Neuronal stem cell (in vitro differentiated cells): Measurements from ENCODE around the gene JMJD4.

Source experiments
- DNase-seq: peaks from one replicate; pipeline ENCODE4 v3.0.0-alpha.2; 2013; ENCODE audit warnings: low spot score
- H2AFZ ChIP-seq: one replicate; pipeline ENCODE4 v1.6.1; 2013; ENCODE audit warnings: mild to moderate bottlenecking, low read length, inconsistent platforms
- H2AK5ac ChIP-seq: 2 replicates; pipeline ENCODE4 v1.6.1; 2013; ENCODE audit warnings: low read depth, mild to moderate bottlenecking, inconsistent platforms, low read length, moderate library complexity, mixed read lengths
- H2BK120ac ChIP-seq: 2 replicates; pipeline ENCODE4 v1.6.1; 2013; ENCODE audit warnings: low read depth, mild to moderate bottlenecking, inconsistent platforms, low read length, moderate library complexity, mixed read lengths
- H2BK12ac ChIP-seq: one replicate; pipeline ENCODE4 v1.6.1; 2013; ENCODE audit warnings: low read length, inconsistent platforms
- H2BK15ac ChIP-seq: 2 replicates; pipeline ENCODE4 v1.6.1; 2013; ENCODE audit warnings: mild to moderate bottlenecking, low read length, inconsistent platforms, mixed read lengths
- H2BK5ac ChIP-seq: one replicate; pipeline ENCODE4 v1.6.1; 2013; ENCODE audit warnings: inconsistent platforms, mild to moderate bottlenecking, low read length, moderate library complexity
- H3K14ac ChIP-seq: one replicate; pipeline ENCODE4 v1.6.1; 2013; ENCODE audit warnings: low read length, inconsistent platforms
- H3K18ac ChIP-seq: 2 replicates; pipeline ENCODE4 v1.6.1; 2013; ENCODE audit warnings: low read length, inconsistent platforms
- H3K23ac ChIP-seq: 2 replicates; pipeline ENCODE4 v1.6.1; 2013; ENCODE audit warnings: low read depth, mild to moderate bottlenecking, mixed read lengths, low read length, inconsistent platforms; ENCODE audit not compliant: poor library complexity
- H3K27ac ChIP-seq: replicated peaks from 3 replicates; pipeline ENCODE4 v1.5.1; 2013; ENCODE audit warnings: low read length, inconsistent platforms
- H3K27me3 ChIP-seq, 3 experiments: 2 replicates each; pipeline ENCODE4 v1.6.1; 2013; ENCODE audit warnings: low read length in 3 of 3, mild to moderate bottlenecking in 2 of 3, inconsistent platforms in 1 of 3, low read depth in 1 of 3, mixed read lengths in 1 of 3, moderate library complexity in 1 of 3; ENCODE audit not compliant: control insufficient read depth in 3 of 3, insufficient read depth in 3 of 3
- H3K36me3 ChIP-seq, 2 donors: replicated peaks in 1 of 2; 2 replicates each; pipeline ENCODE4 v1.6.1; 2013; ENCODE audit warnings: low read length in 2 of 2; ENCODE audit not compliant: control insufficient read depth in 2 of 2, insufficient read depth in 2 of 2
- H3K4ac ChIP-seq: 2 replicates; pipeline ENCODE4 v1.6.1; 2013; ENCODE audit warnings: inconsistent platforms, mild to moderate bottlenecking, low read length, moderate library complexity
- H3K4me1 ChIP-seq, 2 donors: 1 replicate in 1 of 2; 2 replicates in 1 of 2; pipeline ENCODE4 v1.6.1; 2013; ENCODE audit warnings: low read length in 2 of 2, low read depth in 1 of 2; ENCODE audit not compliant: control insufficient read depth in 2 of 2, insufficient read depth in 1 of 2
- H3K4me2 ChIP-seq: one replicate; pipeline ENCODE4 v1.6.1; 2013; ENCODE audit warnings: mild to moderate bottlenecking, low read length, inconsistent platforms; ENCODE audit not compliant: insufficient read depth, poor library complexity, severe bottlenecking
- H3K4me3 ChIP-seq, 2 donors: 2 replicates each; pipeline ENCODE4 v1.5.1; 2013; ENCODE audit warnings: low read length in 2 of 2, mild to moderate bottlenecking in 2 of 2, inconsistent platforms in 1 of 2, moderate library complexity in 1 of 2
- H3K79me1 ChIP-seq: one replicate; pipeline ENCODE4 v1.6.1; 2013; ENCODE audit warnings: low read depth, mild to moderate bottlenecking, inconsistent platforms, low read length, moderate library complexity
- H3K9ac ChIP-seq: one replicate; pipeline ENCODE4 v1.6.1; 2013; ENCODE audit warnings: mild to moderate bottlenecking, low read depth, low read length, inconsistent platforms; ENCODE audit not compliant: poor library complexity
- H3K9me3 ChIP-seq, 2 donors: replicated peaks in 1 of 2; 2 replicates each; pipeline versions ENCODE3 to v1.6.1; 2013; ENCODE audit warnings: low read length in 2 of 2, mild to moderate bottlenecking in 2 of 2, inconsistent platforms in 1 of 2, low read depth in 1 of 2, mixed read lengths in 1 of 2, moderate library complexity in 1 of 2; ENCODE audit not compliant: control insufficient read depth in 2 of 2, insufficient read depth in 1 of 2
- H4K8ac ChIP-seq: one replicate; pipeline ENCODE4 v1.6.1; 2013; ENCODE audit warnings: low read depth, mild to moderate bottlenecking, inconsistent platforms, low read length, moderate library complexity
- H4K91ac ChIP-seq: one replicate; pipeline ENCODE4 v1.6.1; 2013; ENCODE audit warnings: low read length, low read depth, mild to moderate bottlenecking, inconsistent platforms; ENCODE audit not compliant: poor library complexity
- WGBS, 2 donors: extraction: QIAGEN DNeasy Blood & Tissue Kit; methylation state at CpG; one replicate each; pipeline ENCODE4 v1.1.7; 2013; ENCODE audit warnings: missing lambda C conversion rate in 2 of 2, mixed read lengths in 1 of 2; ENCODE audit not compliant: insufficient read length in 2 of 2, insufficient replicate concordance in 1 of 2; ENCODE audit errors: extremely low coverage in 2 of 2; 5-methylcytosine and 5-hydroxymethylcytosine counted together

Gene JMJD4

GRCh38 chr1:227729881-227730629, 5.0 kb downstream of the JMJD4 start:
- Histone ChIP-seq H3K27ac (no peak overlapping the region), H3K79me1 (peaks cover 20% of the 10 kb centered on the region), H2BK12ac (no peak overlapping the region), H3K4ac (no peak overlapping the region), H2AK5ac (peak overlapping the region; percentile 97), H4K8ac (no peak overlapping the region), H3K9me3 (peaks cover under 1 to 3% of the 10 kb centered on the region in 2 donors), H2AFZ (no peak overlapping the region), H2BK120ac (no peak overlapping the region), H3K36me3 (peaks cover 27 to 34% of the 10 kb centered on the region in 2 donors), H3K4me3 (no peak overlapping the region), H3K27me3 (peaks cover 0 to 1% (median 0%) of the 10 kb centered on the region in 3 experiments), H4K91ac (no peak overlapping the region), H2BK5ac (no peak overlapping the region), H2BK15ac (peak overlapping the region; percentile 10), H3K4me1 (peaks cover 11 to 15% of the 10 kb centered on the region in 2 donors), H3K9ac (no peak overlapping the region), H3K18ac (peak overlapping the region; percentile 7), H3K23ac (peak overlapping the region; percentile 99), H3K14ac (no peak overlapping the region), H3K4me2 (no peak overlapping the region)
- DNase-seq, result peak; percentile 31
- no CpG with 5 or more reads among the region's 13 CpGs for WGBS, 2 donors

GRCh38 chr1:227729144-227729880, 5.8 kb downstream of the JMJD4 start:
- H3K4me3 ChIP-seq, result peak overlapping the region; percentile 58 to 92
- peak overlapping the region; percentile 63 for H3K14ac ChIP-seq

DNA sequence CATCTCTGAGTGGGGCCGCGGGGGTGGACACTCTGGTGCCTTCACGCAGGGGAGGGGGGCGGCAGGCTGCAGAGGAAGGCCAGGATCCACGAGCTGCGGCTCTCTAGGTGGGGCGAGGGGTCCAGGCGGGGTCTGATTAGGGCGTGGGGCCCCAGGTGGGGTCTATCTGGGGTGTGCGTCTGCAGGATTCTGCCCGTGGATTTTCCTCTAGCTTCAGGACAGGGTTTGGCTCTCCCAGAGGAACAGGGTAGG, 6.3 kb downstream of the JMJD4 start:
- peak overlapping the region; percentile 90 for H2BK12ac ChIP-seq
- peak overlapping the region; percentile 97 for H2AK5ac ChIP-seq
- no peak overlapping the region for H4K91ac ChIP-seq
- H3K36me3 ChIP-seq, result peaks cover 27 to 33% of the 10 kb centered on the region in 2 donors
- peak overlapping the region; percentile 96 for H3K9ac ChIP-seq
- DNase-seq, result no peak
- H3K23ac ChIP-seq, result peak overlapping the region; percentile 99
- peak overlapping the region; percentile 80 for H3K4me2 ChIP-seq
- H2BK15ac ChIP-seq, result peak overlapping the region; percentile 100
- H3K27me3 ChIP-seq, result peaks cover 0 to 1% (median 0%) of the 10 kb centered on the region in 3 experiments
- H2BK120ac ChIP-seq, result peak overlapping the region; percentile 72
- H3K18ac ChIP-seq, result peak overlapping the region; percentile 97
- no peak overlapping the region for H4K8ac ChIP-seq
- no CpG with 5 or more reads among the region's 11 CpGs for WGBS, 2 donors
- H3K4me3 ChIP-seq, result peak overlapping the region; percentile 58 to 92
- H3K14ac ChIP-seq, result peak overlapping the region; percentile 89
- H3K79me1 ChIP-seq, result peaks cover 15% of the 10 kb centered on the region
- peaks cover 2 to 7% of the 10 kb centered on the region in 2 donors for H3K9me3 ChIP-seq
- H3K4me1 ChIP-seq, result peaks cover 11 to 14% of the 10 kb centered on the region in 2 donors
- no peak overlapping the region for H3K27ac ChIP-seq
- H2BK5ac ChIP-seq, result peak overlapping the region; percentile 82
- peak overlapping the region; percentile 89 for H2AFZ ChIP-seq
- H3K4ac ChIP-seq, result peak overlapping the region; percentile 89

More at GRCh38 chr1:227729144-227729880, 5.8 kb downstream of the JMJD4 start:
- H2BK12ac ChIP-seq, result no peak overlapping the region
- peaks cover 0 to 1% (median 0%) of the 10 kb centered on the region in 3 experiments for H3K27me3 ChIP-seq
- H3K4me1 ChIP-seq, result peaks cover 11 to 15% of the 10 kb centered on the region in 2 donors
- peak overlapping the region; percentile 24 for H4K91ac ChIP-seq
- H2BK5ac ChIP-seq, result peak overlapping the region; percentile 82
- H3K79me1 ChIP-seq, result peaks cover 16% of the 10 kb centered on the region
- peak overlapping the region; percentile 98 for H2BK15ac ChIP-seq
- peaks cover 27 to 34% of the 10 kb centered on the region in 2 donors for H3K36me3 ChIP-seq
- H3K4me2 ChIP-seq, result peak overlapping the region; percentile 80
- H3K9ac ChIP-seq, result peak overlapping the region; percentile 96
- H3K18ac ChIP-seq, result peak overlapping the region; percentile 97
- H2AK5ac ChIP-seq, result peak overlapping the region; percentile 97
- no peak for DNase-seq
- H2AFZ ChIP-seq, result peak overlapping the region; percentile 89
- H3K27ac ChIP-seq, result no peak overlapping the region
- H3K4ac ChIP-seq, result peak overlapping the region; percentile 66
- peak overlapping the region; percentile 99 for H3K23ac ChIP-seq
- peak overlapping the region; percentile 96 for H4K8ac ChIP-seq
- H2BK120ac ChIP-seq, result peak overlapping the region; percentile 72
- WGBS, 2 donors, result no CpG with 5 or more reads among the region's 5 CpGs
- H3K9me3 ChIP-seq, result peaks cover 2 to 3% of the 10 kb centered on the region in 2 donors
